ENCODE data around the gene RASA2.
"Not testable (repeated sequence)": the region's sequence is repeated elsewhere in the genome, so short reads cannot be mapped to it uniquely, and the experiment has no call there.

The RASA2 gene

GRCh38 chr3:141578202-141578973, 91.6 kb downstream of the RASA2 start:
- no peak for DNase-seq (ENCODE audit: low read depth)

GRCh38 chr3:141594357-141594756, 107.5 kb downstream of the RASA2 start:
- DNase-seq (ENCODE audit: low read depth), result no peak

GRCh38 chr3:141597931-141598330, 111.1 kb downstream of the RASA2 start:
- DNase-seq (ENCODE audit: low read depth), result no peak

- DNase-seq (ENCODE audit: low read depth), result no peak
These were observed 113.5 kb downstream of the RASA2 start for GRCh38 chr3:141600331-141600730.

- DNase-seq (ENCODE audit: low read depth), result no peak
These were observed 115.9 kb downstream of the RASA2 start for GRCh38 chr3:141602706-141603105.

GRCh38 chr3:141603473-141604035, 116.7 kb downstream of the RASA2 start:
- no peak for DNase-seq (ENCODE audit: low read depth)

GRCh38 chr3:141605883-141606282, 119.1 kb downstream of the RASA2 start:
- no peak for DNase-seq (ENCODE audit: low read depth)

GRCh38 chr3:141608438-141608837, 121.6 kb downstream of the RASA2 start:
- no peak for DNase-seq (ENCODE audit: low read depth)

- DNase-seq (ENCODE audit: low read depth), result no peak
These were observed 124.1 kb downstream of the RASA2 start for GRCh38 chr3:141610939-141611338.

- DNase-seq (ENCODE audit: low read depth), result no peak
These were observed 131.5 kb downstream of the RASA2 start for GRCh38 chr3:141618103-141618910.

- no peak for DNase-seq (ENCODE audit: low read depth)
These were observed 132.1 kb downstream of the RASA2 start for GRCh38 chr3:141618938-141619337.

GRCh38 chr3:141619450-141619849, 132.6 kb downstream of the RASA2 start:
- DNase-seq (ENCODE audit: low read depth), result no peak

GRCh38 chr3:141623691-141624090, 136.9 kb downstream of the RASA2 start:
- no peak for DNase-seq (ENCODE audit: low read depth)

- no peak for DNase-seq (ENCODE audit: low read depth)
These were observed 138.7 kb downstream of the RASA2 start for GRCh38 chr3:141625506-141625905.

- not testable (repeated sequence) for DNase-seq (ENCODE audit: low read depth)
These were observed 141.5 kb downstream of the RASA2 start for GRCh38 chr3:141628334-141628733.

- not testable (repeated sequence) for DNase-seq (ENCODE audit: low read depth)
These were observed 142.1 kb downstream of the RASA2 start for GRCh38 chr3:141628868-141629441.

GRCh38 chr3:141629976-141630375, 143.1 kb downstream of the RASA2 start:
- DNase-seq (ENCODE audit: low read depth), result no peak

GRCh38 chr3:141632779-141633374, 146.1 kb downstream of the RASA2 start:
- DNase-seq (ENCODE audit: low read depth), result no peak

- no peak for DNase-seq (ENCODE audit: low read depth)
These were observed 155.4 kb downstream of the RASA2 start for GRCh38 chr3:141642215-141642614.

- no peak for DNase-seq (ENCODE audit: low read depth)
These were observed 156.6 kb downstream of the RASA2 start for GRCh38 chr3:141643391-141643790.

GRCh38 chr3:141643796-141644195, 157.0 kb downstream of the RASA2 start:
- no peak for DNase-seq (ENCODE audit: low read depth)

- peak; percentile 39 for DNase-seq (ENCODE audit: low read depth)
These were observed 158.1 kb downstream of the RASA2 start for GRCh38 chr3:141644931-141645330.
